GM12878 (cell line): Measurements from ENCODE around the gene TMEM150B.

ENCODE experiments used
- MYC ChIP-seq: IDR thresholded peaks from 2 replicates; pipeline ENCODE4 v1.6.1; 2011; ENCODE audit warnings: mild to moderate bottlenecking, low read length, moderate library complexity, inconsistent platforms; ENCODE audit not compliant: insufficient read depth, insufficient replicate concordance, insufficient read length, severe bottlenecking
- POLR2AphosphoS2 ChIP-seq: IDR thresholded peaks from 2 replicates; pipeline ENCODE4 v1.6.1; 2011; ENCODE audit warnings: low read depth, mild to moderate bottlenecking, low read length, improper control_type of control experiment, moderate library complexity
- POLR2AphosphoS5 ChIP-seq: IDR thresholded peaks from 2 replicates; pipeline ENCODE4 v1.6.1; 2011; ENCODE audit warnings: mild to moderate bottlenecking, low read length, inconsistent platforms

GRCh38 chr19:55265723-55266386, 59.3 kb downstream of the TMEM150B start:
- TF ChIP-seq MYC (no peak), POLR2AphosphoS5 (no peak), POLR2AphosphoS2 (no peak)
